Measurements from ENCODE around the gene LILRB5. TPM values are rescaled to one million over a fixed set of nuclear protein-coding genes. Genes with fewer than 3 reads are reported as not detected.
"Not testable (repeated sequence)": the region's sequence is repeated elsewhere in the genome, so short reads cannot be mapped to it uniquely, and the experiment has no call there.

The LILRB5 gene
- total RNA-seq, 1 experiment from 2014 or later: not detected

GRCh38 chr19:54216869-54217268, 40.2 kb downstream of the LILRB5 start:
- DNase-seq (ENCODE audit: low read depth): no peak

GRCh38 chr19:54214734-54215133, 42.3 kb downstream of the LILRB5 start:
- not testable (repeated sequence) for DNase-seq (ENCODE audit: low read depth)

GRCh38 chr19:54214217-54214616, 42.9 kb downstream of the LILRB5 start:
- DNase-seq (ENCODE audit: low read depth): not testable (repeated sequence)

- no peak for DNase-seq (ENCODE audit: low read depth)
Measured at GRCh38 chr19:54211235-54211634, 45.8 kb downstream of the LILRB5 start.

- peak; percentile 96 for DNase-seq (ENCODE audit: low read depth)
Measured at GRCh38 chr19:54209811-54210494, 47.1 kb downstream of the LILRB5 start.

GRCh38 chr19:54209058-54209810, 47.8 kb downstream of the LILRB5 start:
- DNase-seq (ENCODE audit: low read depth): no peak

- DNase-seq (ENCODE audit: low read depth): peak; percentile 43
Measured at GRCh38 chr19:54208784-54209057, 48.4 kb downstream of the LILRB5 start.

GRCh38 chr19:54207983-54208783, 48.9 kb downstream of the LILRB5 start:
- DNase-seq (ENCODE audit: low read depth): peak; percentile 70

GRCh38 chr19:54207676-54207982, 49.4 kb downstream of the LILRB5 start:
- DNase-seq (ENCODE audit: low read depth): no peak

GRCh38 chr19:54207193-54207592, 49.9 kb downstream of the LILRB5 start:
- DNase-seq (ENCODE audit: low read depth): not testable (repeated sequence)

GRCh38 chr19:54206831-54207177, 50.3 kb downstream of the LILRB5 start:
- DNase-seq (ENCODE audit: low read depth): no peak

- DNase-seq (ENCODE audit: low read depth): no peak
Measured at GRCh38 chr19:54206030-54206830, 50.8 kb downstream of the LILRB5 start.

- DNase-seq (ENCODE audit: low read depth): no peak
Measured at GRCh38 chr19:54204767-54205468, 52.2 kb downstream of the LILRB5 start.

GRCh38 chr19:54203151-54203611, 53.9 kb downstream of the LILRB5 start:
- no peak for DNase-seq (ENCODE audit: low read depth)

- no peak for DNase-seq (ENCODE audit: low read depth)
Measured at GRCh38 chr19:54201980-54202379, 55.1 kb downstream of the LILRB5 start.

- no peak for DNase-seq (ENCODE audit: low read depth)
Measured at GRCh38 chr19:54201172-54201701, 55.8 kb downstream of the LILRB5 start.
